ENCODE measurements around the gene LAMB4. TPM values are rescaled to one million over a fixed set of nuclear protein-coding genes. Genes with fewer than 3 reads are reported as not detected.

The LAMB4 gene
- total and polyA plus RNA-seq, 7 donors = 0.04 to 2.0 (median 0.14) TPM; not detected in 4

- no peaks in the 10 kb centered on the region for H3K27me3 ChIP-seq
- H3K27ac ChIP-seq = no peak overlapping the region
- TF ChIP-seq POLR2AphosphoS5 (IDR thresholded peaks at IDR 0.05) = no peak
- TF ChIP-seq POLR2A (IDR thresholded peaks at IDR 0.05) = no peak
- TF ChIP-seq CTCF (IDR thresholded peaks at IDR 0.05) = no peak
- no peak for TF ChIP-seq EP300 (IDR thresholded peaks at IDR 0.05)
- no peaks in the 10 kb centered on the region for H3K9me3 ChIP-seq
- H3K36me3 ChIP-seq = no peaks in the 10 kb centered on the region
- WGBS, 2 donors = 77 to 88% methylated on average over 4 of the region's 4 CpGs
- intact Hi-C loops (cut with DNase I) = loop anchor here (10.0 kb wide), 1 partner anchor 265 kb away; the partner anchor contains the start of gene CBLL1
- peaks cover 0 to 34% (median 17%) of the 10 kb centered on the region in 4 donors for H3K4me1 ChIP-seq
- H3K4me3 ChIP-seq = no peak overlapping the region
- DNase-seq = no peak
Observed at GRCh38 chr7:108009873-108010272, 120.3 kb downstream of the LAMB4 start.

- intact Hi-C loops (cut with DNase I) = loop anchor here (10.0 kb wide), 1 partner anchor 264 kb away; the partner anchor contains the start of gene CBLL1
- TF ChIP-seq POLR2AphosphoS5 (IDR thresholded peaks at IDR 0.05) (no peak), CTCF (IDR thresholded peaks at IDR 0.05) (no peak)
- peaks cover 0 to 31% (median 18%) of the 10 kb centered on the region in 4 donors for H3K4me1 ChIP-seq
- no peak overlapping the region for H3K27ac ChIP-seq
- H3K4me3 ChIP-seq = no peak overlapping the region
- no peaks in the 10 kb centered on the region for H3K36me3 ChIP-seq
- no peaks in the 10 kb centered on the region for H3K27me3 ChIP-seq
- no peaks in the 10 kb centered on the region for H3K9me3 ChIP-seq
- DNase-seq = no peak
Observed at GRCh38 chr7:108008827-108009226, 121.3 kb downstream of the LAMB4 start.

GRCh38 chr7:108008240-108008639 is 121.9 kb downstream of the LAMB4 start:
- 29 to 67% methylated on average over 4 of the region's 4 CpGs for WGBS, 2 donors
- no peak for TF ChIP-seq EP300 (IDR thresholded peaks at IDR 0.05)
- H3K27me3 ChIP-seq = no peaks in the 10 kb centered on the region
- DNase-seq = no peak
- H3K4me1 ChIP-seq = peaks cover 0 to 27% (median 23%) of the 10 kb centered on the region in 4 donors
- H3K4me3 ChIP-seq = no peak overlapping the region
- H3K36me3 ChIP-seq = no peaks in the 10 kb centered on the region
- no peaks in the 10 kb centered on the region for H3K9me3 ChIP-seq
- intact Hi-C loops (cut with DNase I) = loop anchor here (10.0 kb wide), 1 partner anchor 263 kb away; the partner anchor contains the start of gene CBLL1
- no peak overlapping the region for H3K27ac ChIP-seq

GRCh38 chr7:108007762-108008161 is 122.4 kb downstream of the LAMB4 start:
- intact Hi-C loops (cut with DNase I) = loop anchor here (10.0 kb wide), 1 partner anchor 263 kb away; the partner anchor contains the start of gene CBLL1
- no peak overlapping the region for H3K27ac ChIP-seq
- no peaks in the 10 kb centered on the region for H3K36me3 ChIP-seq
- peaks cover 0 to 23% (median 20%) of the 10 kb centered on the region in 4 donors for H3K4me1 ChIP-seq
- H3K4me3 ChIP-seq = no peak overlapping the region
- 28 to 72% methylated on average over 3 of the region's 3 CpGs for WGBS, 2 donors
- TF ChIP-seq POLR2A (IDR thresholded peaks at IDR 0.05) (no peak), POLR2AphosphoS5 (IDR thresholded peaks at IDR 0.05) (no peak), CTCF (IDR thresholded peaks at IDR 0.05) (no peak), EP300 (IDR thresholded peaks at IDR 0.05) (no peak)
- no peak for DNase-seq
- no peaks in the 10 kb centered on the region for H3K27me3 ChIP-seq
- no peaks in the 10 kb centered on the region for H3K9me3 ChIP-seq

- H3K4me1 ChIP-seq = peaks cover 0 to 23% (median 17%) of the 10 kb centered on the region in 4 donors
- no peaks in the 10 kb centered on the region for H3K9me3 ChIP-seq
- no peak for TF ChIP-seq POLR2AphosphoS5 (IDR thresholded peaks at IDR 0.05)
- TF ChIP-seq CTCF (IDR thresholded peaks at IDR 0.05) = no peak
- no peaks in the 10 kb centered on the region for H3K36me3 ChIP-seq
- 26 to 70% methylated on average over 3 of the region's 3 CpGs for WGBS, 2 donors
- no peak for DNase-seq
- no peak overlapping the region for H3K4me3 ChIP-seq
- H3K27ac ChIP-seq = no peak overlapping the region
- intact Hi-C loops (cut with DNase I) = loop anchor here (10.0 kb wide), 1 partner anchor 262 kb away; the partner anchor contains the start of gene CBLL1
- no peaks in the 10 kb centered on the region for H3K27me3 ChIP-seq
Observed at GRCh38 chr7:108007261-108007660, 122.9 kb downstream of the LAMB4 start.
